SK-N-SH treated with all-trans-retinoic acid at 6 μM for 48 hours (cell line): ENCODE data around the gene FOXL1.

Experiments
- ATAC-seq: fragments of 200-7000 bp; cut with Tn5 transposase; 3 replicates; pipeline ENCODE4 v1.9.1; 2020; ENCODE audit warnings: mild to moderate bottlenecking, moderate library complexity
- ARNTL ChIP-seq: fragments of 450-650 bp; formaldehyde crosslinking; IDR thresholded peaks from 2 replicates; pipeline ENCODE4 v1.5.0; 2020; ENCODE audit warnings: low read depth, mild to moderate bottlenecking, moderate library complexity, borderline replicate concordance
- BACH2 ChIP-seq: fragments of 250-450 bp; sonication (Bioruptor Pico); IDR thresholded peaks from 2 replicates; pipeline ENCODE4 v1.9.0; 2021; ENCODE audit warnings: mild to moderate bottlenecking, borderline replicate concordance
- CSDC2 ChIP-seq: fragments of 250-450 bp; sonication (Bioruptor Pico); IDR thresholded peaks from 2 replicates; pipeline ENCODE4 v1.5.0; 2020; ENCODE audit warnings: mild to moderate bottlenecking, moderate library complexity
- ESRRG ChIP-seq: fragments of 250-450 bp; sonication (Bioruptor Pico); IDR thresholded peaks from 2 replicates; pipeline ENCODE4 v1.6.1; 2021; ENCODE audit warnings: mild to moderate bottlenecking
- GLIS3 ChIP-seq: fragments of 250-450 bp; sonication (Bioruptor Pico); IDR thresholded peaks from 2 replicates; pipeline ENCODE4 v1.5.0; 2020; ENCODE audit warnings: mild to moderate bottlenecking, moderate library complexity
- ISL1 ChIP-seq: fragments of 250-450 bp; sonication (Bioruptor Pico); IDR thresholded peaks from 2 replicates; pipeline ENCODE4 v2.1.2; 2022; ENCODE audit warnings: mild to moderate bottlenecking, moderate library complexity
- OSR1 ChIP-seq: fragments of 250-450 bp; sonication (Bioruptor Pico); IDR thresholded peaks from 2 replicates; pipeline ENCODE4 v1.8.0; 2022; ENCODE audit warnings: moderate library complexity, mild to moderate bottlenecking, inconsistent platforms
- PPARA ChIP-seq: fragments of 250-450 bp; sonication (Bioruptor Pico); IDR thresholded peaks from 2 replicates; pipeline ENCODE4 v1.5.0; 2020; ENCODE audit warnings: mild to moderate bottlenecking, borderline replicate concordance
- RARB ChIP-seq: fragments of 250-450 bp; sonication (Bioruptor Pico); IDR thresholded peaks from 2 replicates; pipeline ENCODE4 v1.8.0; 2021; ENCODE audit warnings: mild to moderate bottlenecking, moderate library complexity
- SNAI2 ChIP-seq: fragments of 250-450 bp; sonication (Bioruptor Pico); IDR thresholded peaks from 2 replicates; pipeline ENCODE4 v1.5.0; 2020; ENCODE audit warnings: mild to moderate bottlenecking, moderate library complexity
- TCF4 ChIP-seq: fragments of 250-450 bp; sonication (Bioruptor Pico); IDR thresholded peaks from 2 replicates; pipeline ENCODE4 v1.8.0; 2021; ENCODE audit warnings: mild to moderate bottlenecking, moderate library complexity, borderline replicate concordance
- TOX ChIP-seq: fragments of 250-450 bp; sonication (Bioruptor Pico); IDR thresholded peaks from 2 replicates; pipeline ENCODE4 v1.8.0; 2021; ENCODE audit warnings: mild to moderate bottlenecking, moderate library complexity, borderline replicate concordance
- ZC3H10 ChIP-seq: fragments of 250-450 bp; sonication (Bioruptor Pico); IDR thresholded peaks from 2 replicates; pipeline ENCODE4 v1.5.1; 2021; ENCODE audit warnings: mild to moderate bottlenecking, moderate library complexity
- ZFP3 ChIP-seq: fragments of 250-450 bp; sonication (Bioruptor Pico); IDR thresholded peaks from 2 replicates; pipeline ENCODE4 v1.5.0; 2020; ENCODE audit warnings: mild to moderate bottlenecking, moderate library complexity
- ZFP30 ChIP-seq: fragments of 450-650 bp; formaldehyde crosslinking; IDR thresholded peaks from 2 replicates; pipeline ENCODE4 v1.5.0; 2022; ENCODE audit warnings: mild to moderate bottlenecking, moderate library complexity
- ZNF565 ChIP-seq: fragments of 450-650 bp; formaldehyde crosslinking; conservative IDR thresholded peaks from 2 replicates; pipeline ENCODE4 v1.5.0; 2020; ENCODE audit warnings: low read depth, mild to moderate bottlenecking, moderate library complexity
- ZNF70 ChIP-seq: fragments of 450-650 bp; formaldehyde crosslinking; IDR thresholded peaks from 2 replicates; pipeline ENCODE4 v1.5.0; 2020; ENCODE audit warnings: mild to moderate bottlenecking, moderate library complexity
- ZNF8 ChIP-seq: fragments of 450-650 bp; formaldehyde crosslinking; IDR thresholded peaks from 2 replicates; pipeline ENCODE4 v1.5.0; 2020; ENCODE audit warnings: mild to moderate bottlenecking, moderate library complexity
- TF ChIP-seq, protein P1 (sequence below): fragments of 250-450 bp; sonication (Bioruptor Pico); IDR thresholded peaks from 2 replicates; pipeline ENCODE4 v1.5.0; 2020; ENCODE audit warnings: mild to moderate bottlenecking, moderate library complexity
- TF ChIP-seq, protein P2 (sequence below): fragments of 250-450 bp; sonication (Bioruptor Pico); IDR thresholded peaks from 2 replicates; pipeline ENCODE4 v1.5.1; 2020; ENCODE audit warnings: low read depth, mild to moderate bottlenecking, moderate library complexity
- TF ChIP-seq, protein P3 (sequence below): fragments of 250-450 bp; sonication (Bioruptor Pico); IDR thresholded peaks from 2 replicates; pipeline ENCODE4 v1.8.0; 2020; ENCODE audit warnings: mild to moderate bottlenecking, moderate library complexity, borderline replicate concordance
- TF ChIP-seq, protein P4 (sequence below): fragments of 250-450 bp; sonication (Bioruptor Pico); IDR thresholded peaks from 2 replicates; pipeline ENCODE4 v1.5.1; 2021; ENCODE audit warnings: mild to moderate bottlenecking, moderate library complexity
- TF ChIP-seq, protein P5 (sequence below): fragments of 250-450 bp; sonication (Bioruptor Pico); IDR thresholded peaks from 2 replicates; pipeline ENCODE4 v1.8.0; 2021; ENCODE audit warnings: low read depth, mild to moderate bottlenecking, moderate library complexity, borderline replicate concordance

Gene FOXL1

DNA sequence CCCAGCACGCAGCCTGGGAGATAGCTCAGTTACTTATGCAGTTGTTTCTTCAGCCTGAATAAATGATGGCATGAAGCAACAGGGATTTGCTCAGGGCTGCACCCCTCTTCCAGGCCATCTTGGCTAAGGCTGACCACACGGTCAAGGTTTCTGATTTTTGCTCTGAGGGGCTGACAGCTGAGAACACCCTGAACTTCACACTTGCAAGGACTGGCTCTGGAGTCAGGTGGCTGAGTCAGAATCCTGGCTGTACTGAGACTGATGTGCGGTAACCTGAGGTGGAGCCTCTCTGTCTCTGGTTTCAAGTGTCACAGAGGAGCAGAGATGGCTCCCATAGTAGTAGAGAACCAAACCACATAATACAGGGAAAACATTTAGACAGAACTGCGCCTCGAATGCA is 28.1 kb upstream of the FOXL1 start:
- no peak for ATAC-seq
- TF ChIP-seq ZC3H10 (no peak), SNAI2 (CRISPR knock-in tag) (no peak), ZNF8 (no peak), PPARA (CRISPR knock-in tag) (no peak), GLIS3 (CRISPR knock-in tag) (no peak), ZNF70 (no peak), OSR1 (CRISPR knock-in tag) (no peak), ISL1 (CRISPR knock-in tag) (no peak), TOX (CRISPR knock-in tag) (no peak), ZNF565 (no peak), ARNTL (CRISPR knock-in tag) (no peak), RARB (CRISPR knock-in tag) (no peak), ZFP30 (CRISPR knock-in tag) (no peak)
- TF ChIP-seq, protein P1, sequence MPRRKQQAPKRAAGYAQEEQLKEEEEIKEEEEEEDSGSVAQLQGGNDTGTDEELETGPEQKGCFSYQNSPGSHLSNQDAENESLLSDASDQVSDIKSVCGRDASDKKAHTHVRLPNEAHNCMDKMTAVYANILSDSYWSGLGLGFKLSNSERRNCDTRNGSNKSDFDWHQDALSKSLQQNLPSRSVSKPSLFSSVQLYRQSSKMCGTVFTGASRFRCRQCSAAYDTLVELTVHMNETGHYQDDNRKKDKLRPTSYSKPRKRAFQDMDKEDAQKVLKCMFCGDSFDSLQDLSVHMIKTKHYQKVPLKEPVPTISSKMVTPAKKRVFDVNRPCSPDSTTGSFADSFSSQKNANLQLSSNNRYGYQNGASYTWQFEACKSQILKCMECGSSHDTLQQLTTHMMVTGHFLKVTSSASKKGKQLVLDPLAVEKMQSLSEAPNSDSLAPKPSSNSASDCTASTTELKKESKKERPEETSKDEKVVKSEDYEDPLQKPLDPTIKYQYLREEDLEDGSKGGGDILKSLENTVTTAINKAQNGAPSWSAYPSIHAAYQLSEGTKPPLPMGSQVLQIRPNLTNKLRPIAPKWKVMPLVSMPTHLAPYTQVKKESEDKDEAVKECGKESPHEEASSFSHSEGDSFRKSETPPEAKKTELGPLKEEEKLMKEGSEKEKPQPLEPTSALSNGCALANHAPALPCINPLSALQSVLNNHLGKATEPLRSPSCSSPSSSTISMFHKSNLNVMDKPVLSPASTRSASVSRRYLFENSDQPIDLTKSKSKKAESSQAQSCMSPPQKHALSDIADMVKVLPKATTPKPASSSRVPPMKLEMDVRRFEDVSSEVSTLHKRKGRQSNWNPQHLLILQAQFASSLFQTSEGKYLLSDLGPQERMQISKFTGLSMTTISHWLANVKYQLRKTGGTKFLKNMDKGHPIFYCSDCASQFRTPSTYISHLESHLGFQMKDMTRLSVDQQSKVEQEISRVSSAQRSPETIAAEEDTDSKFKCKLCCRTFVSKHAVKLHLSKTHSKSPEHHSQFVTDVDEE = no peak
- TF ChIP-seq, protein P2, sequence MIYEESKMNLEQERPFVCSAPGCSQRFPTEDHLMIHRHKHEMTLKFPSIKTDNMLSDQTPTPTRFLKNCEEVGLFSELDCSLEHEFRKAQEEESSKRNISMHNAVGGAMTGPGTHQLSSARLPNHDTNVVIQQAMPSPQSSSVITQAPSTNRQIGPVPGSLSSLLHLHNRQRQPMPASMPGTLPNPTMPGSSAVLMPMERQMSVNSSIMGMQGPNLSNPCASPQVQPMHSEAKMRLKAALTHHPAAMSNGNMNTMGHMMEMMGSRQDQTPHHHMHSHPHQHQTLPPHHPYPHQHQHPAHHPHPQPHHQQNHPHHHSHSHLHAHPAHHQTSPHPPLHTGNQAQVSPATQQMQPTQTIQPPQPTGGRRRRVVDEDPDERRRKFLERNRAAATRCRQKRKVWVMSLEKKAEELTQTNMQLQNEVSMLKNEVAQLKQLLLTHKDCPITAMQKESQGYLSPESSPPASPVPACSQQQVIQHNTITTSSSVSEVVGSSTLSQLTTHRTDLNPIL = no peak
- TF ChIP-seq, protein P3, sequence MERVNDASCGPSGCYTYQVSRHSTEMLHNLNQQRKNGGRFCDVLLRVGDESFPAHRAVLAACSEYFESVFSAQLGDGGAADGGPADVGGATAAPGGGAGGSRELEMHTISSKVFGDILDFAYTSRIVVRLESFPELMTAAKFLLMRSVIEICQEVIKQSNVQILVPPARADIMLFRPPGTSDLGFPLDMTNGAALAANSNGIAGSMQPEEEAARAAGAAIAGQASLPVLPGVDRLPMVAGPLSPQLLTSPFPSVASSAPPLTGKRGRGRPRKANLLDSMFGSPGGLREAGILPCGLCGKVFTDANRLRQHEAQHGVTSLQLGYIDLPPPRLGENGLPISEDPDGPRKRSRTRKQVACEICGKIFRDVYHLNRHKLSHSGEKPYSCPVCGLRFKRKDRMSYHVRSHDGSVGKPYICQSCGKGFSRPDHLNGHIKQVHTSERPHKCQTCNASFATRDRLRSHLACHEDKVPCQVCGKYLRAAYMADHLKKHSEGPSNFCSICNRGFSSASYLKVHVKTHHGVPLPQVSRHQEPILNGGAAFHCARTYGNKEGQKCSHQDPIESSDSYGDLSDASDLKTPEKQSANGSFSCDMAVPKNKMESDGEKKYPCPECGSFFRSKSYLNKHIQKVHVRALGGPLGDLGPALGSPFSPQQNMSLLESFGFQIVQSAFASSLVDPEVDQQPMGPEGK (CRISPR knock-in tag) = no peak

DNA sequence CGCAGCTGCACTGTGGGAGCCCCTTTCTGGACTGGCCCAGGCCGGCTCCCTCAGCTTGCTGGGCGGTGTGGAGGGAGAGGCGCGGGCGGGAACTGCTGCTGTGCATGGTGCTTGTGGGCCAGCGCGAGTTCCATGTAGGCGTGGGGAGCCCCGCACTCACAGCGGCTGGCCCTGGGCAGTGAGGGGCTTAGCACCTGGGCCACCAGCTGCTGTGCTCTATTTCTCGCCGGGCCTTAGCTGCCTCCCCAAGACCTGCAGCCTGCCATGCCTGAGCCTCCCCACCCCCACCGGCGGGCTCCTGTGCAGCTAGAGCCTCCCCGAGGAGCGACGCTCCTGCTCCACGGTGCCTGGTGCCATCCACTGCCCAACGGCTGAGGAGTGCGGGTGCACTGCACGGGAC is 25.0 kb upstream of the FOXL1 start:
- no peak for ATAC-seq
- no peak for TF ChIP-seq SNAI2 (CRISPR knock-in tag)
- TF ChIP-seq TCF4 = no peak
- TF ChIP-seq ZC3H10 = no peak
- no peak for TF ChIP-seq ZFP30 (CRISPR knock-in tag)
- TF ChIP-seq ZNF8 = no peak
- TF ChIP-seq TOX (CRISPR knock-in tag) = no peak
- TF ChIP-seq, protein P4, sequence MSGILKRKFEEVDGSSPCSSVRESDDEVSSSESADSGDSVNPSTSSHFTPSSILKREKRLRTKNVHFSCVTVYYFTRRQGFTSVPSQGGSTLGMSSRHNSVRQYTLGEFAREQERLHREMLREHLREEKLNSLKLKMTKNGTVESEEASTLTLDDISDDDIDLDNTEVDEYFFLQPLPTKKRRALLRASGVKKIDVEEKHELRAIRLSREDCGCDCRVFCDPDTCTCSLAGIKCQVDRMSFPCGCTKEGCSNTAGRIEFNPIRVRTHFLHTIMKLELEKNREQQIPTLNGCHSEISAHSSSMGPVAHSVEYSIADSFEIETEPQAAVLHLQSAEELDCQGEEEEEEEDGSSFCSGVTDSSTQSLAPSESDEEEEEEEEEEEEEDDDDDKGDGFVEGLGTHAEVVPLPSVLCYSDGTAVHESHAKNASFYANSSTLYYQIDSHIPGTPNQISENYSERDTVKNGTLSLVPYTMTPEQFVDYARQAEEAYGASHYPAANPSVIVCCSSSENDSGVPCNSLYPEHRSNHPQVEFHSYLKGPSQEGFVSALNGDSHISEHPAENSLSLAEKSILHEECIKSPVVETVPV (CRISPR knock-in tag) = no peak
- TF ChIP-seq, protein P2 = no peak
- TF ChIP-seq CSDC2 (CRISPR knock-in tag) = no peak
- no peak for TF ChIP-seq BACH2 (CRISPR knock-in tag)
- TF ChIP-seq, protein P3 (CRISPR knock-in tag) = no peak
- TF ChIP-seq ISL1 (CRISPR knock-in tag) = no peak
- TF ChIP-seq RARB (CRISPR knock-in tag) = no peak
- TF ChIP-seq OSR1 (CRISPR knock-in tag) = no peak
- TF ChIP-seq ESRRG (CRISPR knock-in tag) = no peak
- TF ChIP-seq, protein P5, sequence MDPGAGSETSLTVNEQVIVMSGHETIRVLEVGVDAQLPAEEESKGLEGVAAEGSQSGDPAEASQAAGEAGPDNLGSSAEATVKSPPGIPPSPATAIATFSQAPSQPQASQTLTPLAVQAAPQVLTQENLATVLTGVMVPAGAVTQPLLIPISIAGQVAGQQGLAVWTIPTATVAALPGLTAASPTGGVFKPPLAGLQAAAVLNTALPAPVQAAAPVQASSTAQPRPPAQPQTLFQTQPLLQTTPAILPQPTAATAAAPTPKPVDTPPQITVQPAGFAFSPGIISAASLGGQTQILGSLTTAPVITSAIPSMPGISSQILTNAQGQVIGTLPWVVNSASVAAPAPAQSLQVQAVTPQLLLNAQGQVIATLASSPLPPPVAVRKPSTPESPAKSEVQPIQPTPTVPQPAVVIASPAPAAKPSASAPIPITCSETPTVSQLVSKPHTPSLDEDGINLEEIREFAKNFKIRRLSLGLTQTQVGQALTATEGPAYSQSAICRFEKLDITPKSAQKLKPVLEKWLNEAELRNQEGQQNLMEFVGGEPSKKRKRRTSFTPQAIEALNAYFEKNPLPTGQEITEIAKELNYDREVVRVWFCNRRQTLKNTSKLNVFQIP (CRISPR knock-in tag) = no peak
- TF ChIP-seq ARNTL (CRISPR knock-in tag) = no peak
- TF ChIP-seq, protein P1 = no peak
- no peak for TF ChIP-seq ZNF70
- no peak for TF ChIP-seq ZFP3 (CRISPR knock-in tag)
- TF ChIP-seq, all 23 proteins: peak for 0
